ENCODE data around the gene SLC25A48.
"Not testable (repeated sequence)": the region's sequence is repeated elsewhere in the genome, so short reads cannot be mapped to it uniquely, and the experiment has no call there.

Gene SLC25A48

DNA sequence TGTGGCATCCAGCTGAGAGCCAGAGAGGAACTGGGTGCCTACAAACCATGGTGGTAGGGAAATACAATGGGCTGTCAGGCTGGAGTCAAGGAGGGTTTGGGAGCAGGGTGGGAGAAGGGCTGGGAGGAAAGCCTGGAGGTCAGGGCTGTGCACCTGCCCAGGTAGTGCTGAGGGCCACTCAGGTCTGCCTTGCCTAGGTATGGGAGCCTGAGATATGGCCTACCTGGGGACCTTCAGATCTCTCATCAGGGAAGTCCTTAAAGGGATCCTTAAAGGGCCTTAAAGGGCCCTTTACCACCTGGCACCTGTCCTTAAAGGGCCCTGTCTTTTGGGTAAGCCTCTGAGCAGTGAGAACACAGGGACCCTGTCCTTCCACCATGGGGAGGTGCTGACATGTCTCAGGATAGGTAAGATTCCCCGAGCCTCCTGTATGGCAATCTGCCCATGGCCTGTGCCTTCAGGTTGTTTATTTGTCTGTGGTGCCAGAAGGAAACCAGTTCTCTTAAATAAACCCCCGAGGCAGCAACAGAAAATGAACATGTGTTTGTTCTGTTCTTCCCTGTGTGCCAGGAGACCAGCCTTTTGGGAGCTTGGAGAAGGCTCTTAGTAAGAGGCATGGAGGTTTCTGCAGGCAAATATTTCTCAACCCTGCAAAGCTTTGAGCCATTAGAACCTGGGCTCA lies 23.3 kb downstream of the SLC25A48 start:
- no peak for DNase-seq (ENCODE audit: low spot score)

- not testable (repeated sequence) for DNase-seq (ENCODE audit: low spot score)
These were observed 24.7 kb downstream of the SLC25A48 start for GRCh38 chr5:135859186-135859585.

GRCh38 chr5:135859641-135860040 lies 25.2 kb downstream of the SLC25A48 start:
- no peak for DNase-seq (ENCODE audit: low spot score)

GRCh38 chr5:135861641-135862040 lies 27.2 kb downstream of the SLC25A48 start:
- no peak for DNase-seq (ENCODE audit: low spot score)

DNA sequence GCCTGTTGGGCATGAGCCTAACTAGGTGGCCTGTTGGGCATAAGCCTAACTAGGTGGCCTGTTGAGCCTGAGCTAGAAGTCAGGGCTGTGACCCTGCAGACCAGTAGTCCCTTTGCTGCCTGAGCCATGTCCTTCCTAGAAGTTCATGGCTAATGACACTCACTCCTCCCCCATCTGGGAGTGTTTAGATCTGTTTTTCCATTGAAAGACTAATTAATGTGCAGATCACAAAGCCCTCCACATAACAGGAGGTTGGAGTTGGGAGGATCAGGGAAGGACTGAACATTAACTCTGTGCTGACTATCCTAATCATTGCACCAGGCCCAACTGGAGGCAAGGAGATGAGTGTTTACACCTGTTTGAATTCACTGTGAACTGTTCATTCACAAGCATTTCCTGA lies 27.6 kb downstream of the SLC25A48 start:
- no peak for DNase-seq (ENCODE audit: low spot score)

GRCh38 chr5:135862744-135863143 lies 28.3 kb downstream of the SLC25A48 start:
- no peak for DNase-seq (ENCODE audit: low spot score)

DNA sequence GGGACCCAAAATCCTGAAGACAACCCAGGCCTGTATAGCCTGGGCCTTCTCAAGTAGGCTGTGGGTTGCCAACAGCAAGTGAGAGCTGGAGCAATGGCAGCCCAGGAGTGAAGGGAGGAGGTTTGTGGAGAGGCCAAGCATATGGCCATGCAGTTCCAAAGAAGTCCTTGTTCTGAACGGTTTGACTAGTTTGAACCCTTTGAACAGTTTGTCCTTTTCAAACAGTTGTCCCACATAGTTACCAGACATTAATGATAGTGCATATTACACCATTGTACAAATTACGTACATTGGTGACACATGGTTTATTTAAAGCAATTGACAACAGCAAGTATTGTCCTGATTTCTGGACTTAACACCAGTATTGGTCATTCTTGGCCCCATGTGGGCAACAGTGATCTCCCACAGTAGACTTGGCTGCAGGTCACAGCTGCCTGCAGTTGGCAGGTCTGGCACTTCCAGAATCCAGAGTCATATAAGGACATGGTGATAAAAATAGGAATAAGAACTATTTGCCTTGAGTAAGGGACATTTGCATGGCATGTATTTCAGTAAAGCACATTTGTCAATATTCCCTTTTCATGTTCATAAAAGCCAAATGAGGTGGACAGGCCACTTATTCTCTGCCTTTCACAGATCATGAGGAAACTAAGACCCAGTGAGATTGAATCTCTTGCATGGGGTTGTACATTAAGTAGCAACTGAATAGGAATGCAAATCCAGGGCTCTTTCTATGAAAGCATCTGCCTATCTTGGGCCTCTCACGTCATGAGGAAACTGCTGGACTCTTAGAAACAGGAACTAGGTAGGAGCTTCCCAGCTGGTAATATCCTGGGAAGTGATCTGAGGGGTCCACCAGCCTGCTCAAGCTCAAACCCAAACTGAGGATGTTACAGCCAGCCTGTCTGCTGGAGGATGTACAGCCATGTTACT lies 30.3 kb downstream of the SLC25A48 start:
- DNase-seq (ENCODE audit: low spot score), result no peak

- DNase-seq (ENCODE audit: low spot score), result no peak
These were observed 31.6 kb downstream of the SLC25A48 start for GRCh38 chr5:135866016-135866415.

DNA sequence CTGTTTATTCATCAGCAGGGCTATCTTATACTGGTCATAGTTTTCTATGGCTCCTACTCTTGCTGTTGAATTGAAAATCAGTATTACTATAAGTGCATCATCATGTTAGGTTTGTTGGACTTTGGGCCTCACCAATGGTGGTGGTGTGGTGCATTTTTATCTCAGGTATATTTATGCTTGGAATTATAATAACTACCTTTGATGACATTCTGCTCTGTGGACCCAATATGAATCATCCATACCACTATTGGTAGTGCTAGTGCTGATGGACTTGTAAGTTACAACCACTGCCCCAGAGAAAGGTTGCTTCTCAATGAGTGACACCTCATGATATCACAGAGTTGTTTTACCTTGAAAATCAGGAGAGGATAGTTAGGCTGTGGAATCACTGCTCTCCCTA lies 33.1 kb downstream of the SLC25A48 start:
- DNase-seq (ENCODE audit: low spot score), result no peak

- no peak for DNase-seq (ENCODE audit: low spot score)
These were observed 34.2 kb downstream of the SLC25A48 start for GRCh38 chr5:135868681-135869080.

GRCh38 chr5:135869276-135869675 lies 34.8 kb downstream of the SLC25A48 start:
- DNase-seq (ENCODE audit: low spot score), result no peak

- no peak for DNase-seq (ENCODE audit: low spot score)
These were observed 35.5 kb downstream of the SLC25A48 start for GRCh38 chr5:135869935-135870334.

- no peak for DNase-seq (ENCODE audit: low spot score)
These were observed 36.9 kb downstream of the SLC25A48 start for GRCh38 chr5:135871268-135871915.

GRCh38 chr5:135873831-135874230 lies 39.4 kb downstream of the SLC25A48 start:
- DNase-seq (ENCODE audit: low spot score), result no peak

- DNase-seq (ENCODE audit: low spot score), result no peak
These were observed 40.0 kb downstream of the SLC25A48 start for GRCh38 chr5:135874461-135874860.

DNA sequence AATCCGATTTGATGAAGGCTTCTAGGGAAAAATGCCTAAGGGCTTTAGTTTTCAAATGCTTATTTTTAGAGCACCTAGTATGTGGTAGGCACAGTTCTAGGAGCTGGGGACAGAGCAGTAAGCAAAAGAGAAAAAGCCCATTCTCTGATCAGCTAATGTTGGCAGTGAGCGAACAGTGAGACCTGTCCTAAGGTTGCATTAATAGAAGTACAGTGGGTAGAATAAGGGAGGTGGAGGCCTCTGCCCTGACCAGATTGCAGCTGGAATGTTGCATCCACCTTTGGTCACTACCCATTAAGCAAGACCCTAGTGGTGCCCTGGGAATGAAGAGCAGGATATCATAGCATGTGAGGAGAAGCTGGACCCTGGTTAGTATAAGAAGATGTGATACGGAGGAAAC lies 41.1 kb downstream of the SLC25A48 start:
- DNase-seq (ENCODE audit: low spot score), result no peak

DNA sequence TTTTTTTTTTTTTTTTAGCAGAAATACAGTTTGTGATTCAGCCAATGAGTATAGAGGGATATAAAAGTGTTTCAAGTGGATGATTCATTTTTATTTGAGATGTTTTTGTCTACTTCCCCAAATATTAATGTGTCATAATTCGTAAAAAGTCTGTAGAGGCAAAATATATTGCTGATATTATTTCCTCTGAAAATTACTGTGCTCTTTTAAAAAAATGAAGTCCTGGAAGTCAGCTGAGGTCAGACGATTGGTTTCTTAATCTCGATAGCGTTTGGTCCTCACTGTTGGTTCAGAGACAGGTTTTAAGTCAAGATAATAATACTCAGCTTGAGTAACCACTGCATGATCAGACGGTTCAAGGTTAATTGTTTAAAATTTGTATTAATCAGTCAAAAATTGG lies 41.7 kb downstream of the SLC25A48 start:
- DNase-seq (ENCODE audit: low spot score), result no peak

GRCh38 chr5:135877570-135878155 lies 43.2 kb downstream of the SLC25A48 start:
- DNase-seq (ENCODE audit: low spot score), result no peak

DNA sequence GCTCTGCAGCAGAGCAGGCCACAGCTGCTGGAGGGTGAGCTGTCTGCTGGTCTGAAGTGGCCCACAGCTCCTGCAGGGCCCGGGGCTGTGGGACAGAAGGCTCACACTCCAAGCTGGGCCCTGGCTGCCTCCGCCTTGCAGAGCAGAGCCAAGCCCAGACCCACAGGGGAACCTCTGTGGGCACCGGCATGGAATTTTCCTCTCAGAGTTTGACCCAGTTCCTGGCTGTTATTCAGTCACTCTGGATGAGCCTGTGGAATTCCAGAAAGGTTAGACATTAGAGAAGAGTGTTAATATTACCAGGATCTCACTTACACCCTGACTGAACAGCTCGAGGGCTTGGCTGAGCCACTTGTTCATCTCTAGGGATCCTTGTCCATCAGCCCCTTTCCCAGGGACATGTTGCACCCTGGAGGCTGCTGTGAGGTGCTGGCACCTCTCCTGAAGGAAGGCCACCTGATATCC lies 43.7 kb downstream of the SLC25A48 start:
- no peak for DNase-seq (ENCODE audit: low spot score)

- no peak for DNase-seq (ENCODE audit: low spot score)
These were observed 45.1 kb downstream of the SLC25A48 start for GRCh38 chr5:135879591-135879990.

DNA sequence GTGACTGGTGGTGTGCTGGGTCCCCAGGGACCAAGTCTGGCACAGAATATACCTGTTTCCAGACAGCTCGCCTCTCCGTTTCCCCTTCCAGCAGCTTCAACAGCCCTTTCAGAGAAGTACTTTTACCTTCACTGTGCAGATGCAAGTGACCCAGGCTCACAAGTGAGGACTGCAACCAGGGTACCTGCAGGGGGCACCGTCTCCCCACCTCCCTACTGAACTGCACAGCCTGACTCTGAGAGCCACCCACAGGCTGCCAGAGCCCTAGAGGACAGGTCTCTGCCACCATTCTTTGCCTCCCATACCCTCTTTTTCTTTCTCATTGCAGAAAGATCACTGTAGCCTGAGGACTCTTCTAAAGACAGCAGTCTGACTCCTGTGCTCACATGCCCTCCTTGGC lies 45.8 kb downstream of the SLC25A48 start:
- DNase-seq (ENCODE audit: low spot score), result no peak

DNA sequence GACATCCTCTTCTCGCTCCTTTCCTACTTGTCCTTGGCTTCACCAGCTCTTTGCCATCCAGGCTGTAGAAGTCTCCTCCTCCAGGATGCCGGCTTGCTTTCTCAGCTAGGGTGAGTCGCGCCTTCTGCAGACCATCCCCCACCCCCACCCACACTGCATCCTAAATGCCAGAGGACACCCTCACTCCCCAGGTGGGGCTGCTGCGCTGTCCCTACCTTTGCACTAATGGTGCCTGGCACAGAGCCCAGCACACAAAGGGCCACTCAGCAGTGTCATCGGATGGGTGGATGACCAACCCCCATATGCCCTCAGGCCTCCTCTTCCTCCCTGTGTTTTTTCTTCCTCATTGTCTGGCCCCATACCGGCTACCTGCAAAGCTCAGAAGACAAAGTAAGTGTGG lies 46.3 kb downstream of the SLC25A48 start:
- DNase-seq (ENCODE audit: low spot score), result no peak

Measured in AG08396 (cell line).